Keratinocyte (primary cell): ENCODE data around the gene ARFGAP3.

Experiments
- EZH2 ChIP-seq: IDR thresholded peaks from one replicate; pipeline ENCODE4 v1.6.1; 2012; ENCODE audit warnings: inconsistent platforms, mild to moderate bottlenecking, low read length, moderate library complexity
- TF ChIP-seq, protein P1 (sequence below), 3 experiments: IDR thresholded peaks in 1 of 3; conservative IDR thresholded peaks in 1 of 3; optimal IDR thresholded peaks in 1 of 3; 2 replicates in 2 of 3; 3 replicates in 1 of 3; pipeline versions ENCODE3 to v1.5.1; 2011; ENCODE audit warnings: low read length in 3 of 3, mild to moderate bottlenecking in 3 of 3, moderate library complexity in 2 of 3, control low read depth in 1 of 3, inconsistent platforms in 1 of 3; ENCODE audit not compliant: insufficient read depth in 2 of 3; ENCODE audit errors: extremely low read depth in 1 of 3

DNA sequence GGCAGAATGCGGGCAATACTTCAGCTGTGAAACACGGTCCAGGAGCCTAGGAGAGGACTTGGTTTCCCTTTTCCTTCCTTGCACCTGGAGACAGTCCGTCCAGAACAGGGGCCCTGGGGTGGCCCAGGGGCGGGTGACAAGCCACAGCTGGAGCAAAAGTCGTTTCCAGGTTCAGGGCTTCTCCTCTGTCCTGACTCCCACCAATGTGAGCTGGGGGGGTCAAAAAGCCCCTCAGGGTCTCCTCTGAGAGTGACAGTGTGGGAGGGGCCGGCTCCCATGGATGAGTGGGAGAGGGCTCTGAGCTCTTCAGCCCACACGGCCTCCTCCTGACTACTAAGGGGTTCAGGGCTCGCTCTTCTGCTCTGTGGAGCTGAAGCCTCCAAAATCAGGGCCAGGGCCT, 20.1 kb upstream of the ARFGAP3 start:
- no peak for TF ChIP-seq EZH2
- TF ChIP-seq, protein P1, sequence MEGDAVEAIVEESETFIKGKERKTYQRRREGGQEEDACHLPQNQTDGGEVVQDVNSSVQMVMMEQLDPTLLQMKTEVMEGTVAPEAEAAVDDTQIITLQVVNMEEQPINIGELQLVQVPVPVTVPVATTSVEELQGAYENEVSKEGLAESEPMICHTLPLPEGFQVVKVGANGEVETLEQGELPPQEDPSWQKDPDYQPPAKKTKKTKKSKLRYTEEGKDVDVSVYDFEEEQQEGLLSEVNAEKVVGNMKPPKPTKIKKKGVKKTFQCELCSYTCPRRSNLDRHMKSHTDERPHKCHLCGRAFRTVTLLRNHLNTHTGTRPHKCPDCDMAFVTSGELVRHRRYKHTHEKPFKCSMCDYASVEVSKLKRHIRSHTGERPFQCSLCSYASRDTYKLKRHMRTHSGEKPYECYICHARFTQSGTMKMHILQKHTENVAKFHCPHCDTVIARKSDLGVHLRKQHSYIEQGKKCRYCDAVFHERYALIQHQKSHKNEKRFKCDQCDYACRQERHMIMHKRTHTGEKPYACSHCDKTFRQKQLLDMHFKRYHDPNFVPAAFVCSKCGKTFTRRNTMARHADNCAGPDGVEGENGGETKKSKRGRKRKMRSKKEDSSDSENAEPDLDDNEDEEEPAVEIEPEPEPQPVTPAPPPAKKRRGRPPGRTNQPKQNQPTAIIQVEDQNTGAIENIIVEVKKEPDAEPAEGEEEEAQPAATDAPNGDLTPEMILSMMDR (optimal IDR thresholded peaks at IDR 0.05 in 1 of 3, IDR thresholded peaks at IDR 0.05 in 1 of 3, conservative IDR thresholded peaks at IDR 0.05 in 1 of 3; ENCODE audit: extremely low read depth in 1 of 3, insufficient read depth in 2 of 3, low read length in 3 of 3): no peak
